Chondrocyte (in vitro differentiated cells): ENCODE results near the gene CSNK1E. TPM values are rescaled to one million over a fixed set of nuclear protein-coding genes. Genes with fewer than 3 reads are reported as not detected.

Experiments
- DNase-seq: peaks from one replicate; pipeline ENCODE4 v3.0.0; 2021; ENCODE audit warnings: mixed read lengths, low spot score
- H3K27ac Mint-ChIP-seq: one replicate; pipeline ENCODE4 v1.8.0; 2021; ENCODE audit warnings: mild to moderate bottlenecking, moderate library complexity, mixed read lengths; ENCODE audit not compliant: unreplicated experiment
- H3K27me3 Mint-ChIP-seq: 2 replicates; pipeline ENCODE4 v1.8.0; 2021; ENCODE audit warnings: low read depth, mixed read lengths
- H3K36me3 Mint-ChIP-seq: 2 replicates; pipeline ENCODE4 v1.8.0; 2021; ENCODE audit warnings: low read depth, mixed read lengths
- H3K4me1 Mint-ChIP-seq: 2 replicates; pipeline ENCODE4 v1.8.0; 2021; ENCODE audit warnings: low read depth, mild to moderate bottlenecking, mixed read lengths
- H3K4me3 Mint-ChIP-seq: one replicate; pipeline ENCODE4 v1.8.0; 2021; ENCODE audit warnings: mild to moderate bottlenecking, moderate library complexity, mixed read lengths; ENCODE audit not compliant: unreplicated experiment
- H3K9me3 Mint-ChIP-seq: 2 replicates; pipeline ENCODE4 v1.8.0; 2021; ENCODE audit warnings: low read depth, mixed read lengths
- total RNA-seq: library from RNA; stranded (reverse); gene quantifications from 3 replicates; pipeline ENCODE4 v1.2.1, GENCODE V29; 2021
- TF ChIP-seq, protein P1 (sequence below): fragments of 200-600 bp; sonication (generic); IDR thresholded peaks from 2 replicates; pipeline ENCODE4 v1.5.0; 2021; ENCODE audit warnings: antibody characterized with exemption, mild to moderate bottlenecking, moderate library complexity

The CSNK1E gene
- total RNA-seq, 1 donor from 2014 or later = 129 TPM

DNA sequence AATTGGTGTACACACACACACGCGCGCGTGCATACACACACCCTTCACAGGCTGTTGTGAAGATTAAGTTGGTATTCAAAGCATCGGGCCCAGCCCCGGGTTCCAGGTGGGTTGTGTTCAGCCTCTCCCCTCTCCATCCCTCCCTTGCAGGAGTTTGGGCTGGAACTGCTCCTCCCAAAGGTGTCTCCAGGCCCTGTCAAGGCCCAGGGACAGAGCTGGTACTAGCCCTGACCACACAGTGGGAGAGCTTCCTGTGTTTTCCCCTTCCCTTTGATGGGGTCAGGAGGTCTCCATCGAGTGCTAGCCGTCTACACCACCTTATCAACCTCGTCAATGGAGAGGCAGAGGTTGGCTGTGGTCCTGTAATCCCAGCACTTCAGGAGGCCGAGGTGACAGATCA lies 36.5 kb upstream of the CSNK1E start:
- Mint-ChIP-seq H3K36me3 (peaks cover under 1% of the 10 kb centered on the region), H3K9me3 (no peaks in the 10 kb centered on the region), H3K27me3 (no peaks in the 10 kb centered on the region), H3K4me1 (no peaks in the 10 kb centered on the region), H3K27ac (no peak overlapping the region), H3K4me3 (no peak overlapping the region)
- no peak for DNase-seq
- TF ChIP-seq, protein P1, sequence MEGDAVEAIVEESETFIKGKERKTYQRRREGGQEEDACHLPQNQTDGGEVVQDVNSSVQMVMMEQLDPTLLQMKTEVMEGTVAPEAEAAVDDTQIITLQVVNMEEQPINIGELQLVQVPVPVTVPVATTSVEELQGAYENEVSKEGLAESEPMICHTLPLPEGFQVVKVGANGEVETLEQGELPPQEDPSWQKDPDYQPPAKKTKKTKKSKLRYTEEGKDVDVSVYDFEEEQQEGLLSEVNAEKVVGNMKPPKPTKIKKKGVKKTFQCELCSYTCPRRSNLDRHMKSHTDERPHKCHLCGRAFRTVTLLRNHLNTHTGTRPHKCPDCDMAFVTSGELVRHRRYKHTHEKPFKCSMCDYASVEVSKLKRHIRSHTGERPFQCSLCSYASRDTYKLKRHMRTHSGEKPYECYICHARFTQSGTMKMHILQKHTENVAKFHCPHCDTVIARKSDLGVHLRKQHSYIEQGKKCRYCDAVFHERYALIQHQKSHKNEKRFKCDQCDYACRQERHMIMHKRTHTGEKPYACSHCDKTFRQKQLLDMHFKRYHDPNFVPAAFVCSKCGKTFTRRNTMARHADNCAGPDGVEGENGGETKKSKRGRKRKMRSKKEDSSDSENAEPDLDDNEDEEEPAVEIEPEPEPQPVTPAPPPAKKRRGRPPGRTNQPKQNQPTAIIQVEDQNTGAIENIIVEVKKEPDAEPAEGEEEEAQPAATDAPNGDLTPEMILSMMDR = no peak

DNA sequence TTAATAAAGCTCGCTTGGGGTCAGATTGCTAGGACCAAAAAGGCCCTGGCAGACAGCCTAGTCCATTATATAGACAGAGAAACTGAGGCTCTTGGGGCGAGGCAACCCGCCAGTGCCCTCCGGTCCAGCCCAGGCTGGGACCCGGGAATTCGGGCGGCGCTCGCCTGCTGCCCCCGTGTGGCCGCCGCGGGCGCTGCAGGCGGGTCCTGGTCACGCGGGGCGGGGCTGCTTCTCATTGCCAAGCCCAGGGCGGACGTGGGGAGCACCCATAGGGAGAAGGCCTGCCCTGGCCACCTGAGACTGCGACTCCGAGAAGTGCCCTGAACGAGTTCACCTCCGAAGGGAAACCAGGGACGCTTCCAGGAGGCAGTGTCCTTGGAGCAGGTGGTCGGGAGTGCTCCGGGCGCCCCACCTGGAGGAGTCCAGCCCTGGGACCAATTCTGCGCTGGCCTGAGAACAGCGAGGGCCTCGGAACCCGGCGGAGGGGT lies 36.0 kb upstream of the CSNK1E start:
- no peaks in the 10 kb centered on the region for H3K9me3 Mint-ChIP-seq
- peak; percentile 89 for DNase-seq
- H3K27ac Mint-ChIP-seq = no peak overlapping the region
- no peak overlapping the region for H3K4me3 Mint-ChIP-seq
- H3K36me3 Mint-ChIP-seq = no peaks in the 10 kb centered on the region
- no peaks in the 10 kb centered on the region for H3K27me3 Mint-ChIP-seq
- TF ChIP-seq, protein P1 = peak; percentile 99
- H3K4me1 Mint-ChIP-seq = no peaks in the 10 kb centered on the region

DNA sequence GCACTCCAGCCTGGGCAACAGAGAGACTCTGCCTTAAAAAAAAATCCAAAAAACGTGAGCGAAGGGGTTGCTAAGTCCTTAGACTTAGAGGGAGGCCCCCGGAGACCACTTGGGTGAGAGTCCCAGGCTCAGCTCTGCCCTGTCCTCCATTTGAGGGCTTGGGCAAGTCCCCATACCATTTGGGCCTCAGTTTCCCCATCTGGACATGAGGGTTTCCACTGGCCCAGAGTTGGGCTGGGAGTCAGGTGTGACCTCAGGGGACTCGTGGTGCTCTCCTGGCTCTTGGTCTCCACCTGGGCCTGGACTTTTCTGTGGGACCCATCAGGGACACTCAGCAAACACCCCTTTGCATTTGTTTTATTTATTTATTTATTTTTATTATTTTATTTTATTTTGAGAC lies 35.2 kb upstream of the CSNK1E start:
- Mint-ChIP-seq H3K9me3 (no peaks in the 10 kb centered on the region), H3K36me3 (no peaks in the 10 kb centered on the region), H3K27ac (no peak overlapping the region), H3K4me1 (no peaks in the 10 kb centered on the region), H3K27me3 (no peaks in the 10 kb centered on the region), H3K4me3 (no peak overlapping the region)
- DNase-seq = peak; percentile 39
- TF ChIP-seq, protein P1 = no peak

DNA sequence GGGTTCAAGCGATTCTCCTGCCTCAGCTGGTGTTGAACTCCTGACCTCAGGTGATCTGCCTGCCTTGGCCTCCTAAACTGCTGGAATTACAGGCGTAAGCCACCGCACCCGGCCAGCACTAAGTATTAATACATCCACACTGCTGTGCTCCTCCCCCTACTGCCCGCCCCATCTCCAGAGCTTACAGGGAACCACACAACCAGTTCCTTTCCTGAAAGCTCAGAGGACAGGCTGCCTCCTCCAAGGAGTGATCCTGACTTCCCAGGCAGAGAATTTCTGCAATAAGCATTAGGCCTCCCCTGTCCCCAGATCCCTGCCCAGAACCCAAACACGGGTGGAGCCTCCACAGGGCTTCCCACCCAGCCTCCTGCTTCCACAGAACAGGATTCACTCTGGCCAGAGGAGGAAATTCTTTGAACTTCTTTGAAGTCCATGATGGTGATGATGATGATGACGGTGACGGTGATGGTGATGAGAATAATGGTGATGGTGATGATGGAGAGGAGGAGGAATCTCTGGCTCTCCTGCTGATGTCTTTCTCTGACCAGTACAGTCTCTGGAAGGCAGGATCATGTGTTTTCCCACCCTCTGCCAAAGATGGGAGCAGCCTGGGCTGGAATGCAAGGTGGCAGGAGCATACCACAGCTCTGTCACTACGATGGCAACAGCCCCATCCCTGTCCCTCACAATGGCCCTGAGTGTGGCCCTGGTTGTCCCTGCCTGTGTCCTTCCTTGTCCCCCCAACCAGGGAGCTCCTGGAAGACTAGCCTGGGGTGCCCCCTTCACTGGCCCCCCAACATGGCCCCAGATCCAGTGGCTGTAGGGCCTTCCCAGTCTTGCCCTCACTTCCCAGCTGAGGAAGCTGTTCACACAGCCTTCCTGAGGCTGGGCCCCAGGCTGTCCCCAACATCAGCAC lies 33.5 kb upstream of the CSNK1E start:
- H3K27ac Mint-ChIP-seq = no peak overlapping the region
- H3K27me3 Mint-ChIP-seq = no peaks in the 10 kb centered on the region
- TF ChIP-seq, protein P1 = no peak
- no peaks in the 10 kb centered on the region for H3K4me1 Mint-ChIP-seq
- no peaks in the 10 kb centered on the region for H3K36me3 Mint-ChIP-seq
- H3K9me3 Mint-ChIP-seq = no peaks in the 10 kb centered on the region
- no peak overlapping the region for H3K4me3 Mint-ChIP-seq
- DNase-seq = peak; percentile 60

DNA sequence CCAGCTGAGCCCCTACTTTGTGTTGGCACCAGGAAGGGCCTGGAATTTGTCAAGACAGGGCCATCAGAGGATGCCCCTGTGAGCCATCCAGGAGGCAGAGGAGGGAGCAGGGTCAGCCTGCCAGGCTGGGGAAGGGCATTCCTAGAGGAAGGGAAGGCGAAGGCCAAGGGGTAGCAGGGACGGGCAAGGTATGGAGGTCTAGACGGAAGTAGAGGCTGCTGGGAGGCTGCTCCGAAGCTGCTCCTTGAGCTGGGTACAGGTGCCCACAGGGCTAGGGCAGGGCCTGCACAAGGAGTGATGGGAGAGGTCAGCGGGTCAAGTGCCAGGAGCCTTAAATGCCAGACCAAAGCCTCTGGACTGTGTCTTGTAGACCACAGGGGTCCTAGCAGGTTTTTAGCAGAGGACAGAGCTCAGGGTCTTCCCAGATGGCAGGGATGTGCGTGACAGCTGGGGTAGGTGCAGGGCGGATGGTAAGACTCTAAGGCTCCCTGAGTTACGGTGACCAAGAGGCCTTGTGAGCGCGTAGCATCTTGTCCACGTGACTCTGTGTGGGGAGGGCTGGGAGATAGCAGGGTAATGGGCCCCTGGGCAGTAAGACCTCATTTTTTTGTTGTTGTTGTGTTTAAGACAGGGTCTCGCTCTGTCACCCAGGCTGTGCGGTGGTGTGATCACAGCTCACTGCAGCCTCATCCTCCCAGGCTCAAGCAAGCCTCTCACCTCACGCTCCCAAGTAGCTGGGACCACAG lies 31.7 kb upstream of the CSNK1E start:
- TF ChIP-seq, protein P1 = no peak
- no peaks in the 10 kb centered on the region for H3K27me3 Mint-ChIP-seq
- no peaks in the 10 kb centered on the region for H3K9me3 Mint-ChIP-seq
- no peaks in the 10 kb centered on the region for H3K36me3 Mint-ChIP-seq
- H3K4me3 Mint-ChIP-seq = no peak overlapping the region
- no peak overlapping the region for H3K27ac Mint-ChIP-seq
- no peaks in the 10 kb centered on the region for H3K4me1 Mint-ChIP-seq
- DNase-seq = peak; percentile 63
